Stromal cell of bone marrow (primary cell): ENCODE measurements around the gene PDGFB.

ENCODE experiments used
- DNase-seq: peaks from one replicate; pipeline ENCODE4 v3.0.0-alpha.2; 2012; ENCODE audit warnings: low read depth

Gene PDGFB

DNA sequence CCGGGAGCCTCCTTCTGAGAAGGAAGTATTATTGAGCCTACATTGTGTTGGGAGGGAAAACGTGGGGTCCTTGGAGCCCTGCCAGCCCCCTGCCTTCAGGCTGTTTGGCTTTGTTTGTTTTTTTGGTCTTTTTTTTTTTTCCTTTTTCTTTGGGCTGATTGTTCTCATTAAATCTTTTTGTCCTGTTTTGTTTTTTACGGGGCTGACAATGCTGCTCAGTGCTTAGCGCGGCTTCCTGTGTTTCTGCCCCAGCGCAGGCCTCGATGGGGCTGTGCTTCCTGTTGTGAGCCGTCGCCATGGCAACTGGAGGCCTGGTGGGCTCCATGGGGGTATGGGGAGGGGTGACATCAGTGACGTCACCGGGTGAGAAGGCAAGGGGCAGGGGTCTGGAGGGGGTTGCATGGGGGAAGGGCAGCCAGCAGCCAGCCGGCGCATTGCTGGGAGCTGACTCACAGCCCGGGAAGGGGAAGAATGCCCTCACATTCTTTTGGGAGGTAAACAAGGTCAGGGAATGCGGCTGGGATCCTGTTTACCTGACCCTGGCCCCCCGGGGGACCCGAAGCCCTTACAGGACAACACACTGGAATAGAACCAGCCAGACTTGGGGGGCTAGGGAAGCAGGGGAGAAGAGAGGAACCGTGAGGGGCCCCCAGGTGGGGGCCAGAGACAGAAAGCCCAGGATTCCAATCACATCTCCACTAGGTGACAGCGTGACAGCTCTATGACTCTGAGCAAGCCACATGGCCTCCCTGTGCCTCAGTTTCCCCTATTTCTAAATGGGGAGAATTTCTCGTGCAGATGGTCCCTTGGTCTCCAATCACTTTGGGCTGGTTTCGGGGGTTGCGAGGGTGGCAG lies 70.1 kb downstream of the PDGFB start:
- peak; percentile 24 for DNase-seq

- no peak for DNase-seq
Observed at GRCh38 chr22:39173787-39174497, 70.8 kb downstream of the PDGFB start.
